RPMI8226 (cell line): Measurements from ENCODE around the gene CCDC187.

Experiments
- DNase-seq: peaks from one replicate; pipeline ENCODE4 v3.0.0-alpha.2; 2015

Gene CCDC187

GRCh38 chr9:136339173-136339957 is 35.5 kb upstream of the CCDC187 start:
- peak; percentile 88 for DNase-seq

GRCh38 chr9:136338511-136338910 is 34.6 kb upstream of the CCDC187 start:
- no peak for DNase-seq

DNA sequence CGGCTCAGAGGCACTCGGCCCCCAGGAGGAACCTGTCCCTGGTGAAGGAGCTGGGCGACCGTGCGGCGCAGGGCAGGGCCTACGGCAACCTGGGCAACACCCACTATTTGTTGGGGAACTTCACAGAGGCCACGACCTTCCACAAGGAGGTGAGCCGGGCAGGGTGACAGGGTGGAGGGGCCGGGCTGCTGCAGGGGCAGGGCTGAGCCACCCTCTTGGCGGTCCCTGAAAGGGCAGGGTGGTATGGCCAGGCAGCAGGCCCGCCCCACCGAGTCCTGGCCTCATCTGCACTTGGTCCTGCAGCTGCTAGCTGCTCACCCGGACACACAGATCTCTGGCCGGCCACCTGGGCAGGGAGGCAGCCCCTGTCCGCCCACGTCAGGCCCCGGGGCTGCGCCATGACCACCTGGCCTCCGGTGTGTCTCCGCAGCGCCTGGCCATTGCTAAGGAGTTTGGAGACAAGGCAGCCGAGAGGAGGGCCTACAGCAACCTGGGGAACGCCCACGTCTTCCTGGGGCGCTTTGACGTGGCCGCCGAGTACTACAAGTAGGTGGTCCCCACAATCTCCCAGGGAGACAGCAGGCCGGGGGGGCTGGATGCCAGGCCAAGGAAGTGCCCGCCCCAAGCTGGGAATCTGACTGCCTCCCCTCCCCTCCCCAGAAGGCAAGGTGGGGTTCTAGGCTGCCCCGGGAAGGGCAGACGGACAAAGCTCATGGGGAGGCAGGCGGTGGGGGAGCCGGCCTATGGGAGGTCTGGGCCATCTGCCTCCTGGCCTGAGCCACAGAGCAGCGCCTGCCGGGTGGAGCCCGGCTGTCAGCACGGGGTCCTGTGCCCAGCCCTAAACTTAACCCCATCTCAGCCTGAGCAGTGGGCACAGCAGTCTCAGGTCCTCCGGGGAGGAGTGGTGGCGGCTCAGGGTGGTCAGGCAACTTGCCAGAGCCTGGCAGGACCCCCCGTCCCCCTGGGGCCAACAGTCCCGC is 33.8 kb upstream of the CCDC187 start:
- DNase-seq = no peak

DNA sequence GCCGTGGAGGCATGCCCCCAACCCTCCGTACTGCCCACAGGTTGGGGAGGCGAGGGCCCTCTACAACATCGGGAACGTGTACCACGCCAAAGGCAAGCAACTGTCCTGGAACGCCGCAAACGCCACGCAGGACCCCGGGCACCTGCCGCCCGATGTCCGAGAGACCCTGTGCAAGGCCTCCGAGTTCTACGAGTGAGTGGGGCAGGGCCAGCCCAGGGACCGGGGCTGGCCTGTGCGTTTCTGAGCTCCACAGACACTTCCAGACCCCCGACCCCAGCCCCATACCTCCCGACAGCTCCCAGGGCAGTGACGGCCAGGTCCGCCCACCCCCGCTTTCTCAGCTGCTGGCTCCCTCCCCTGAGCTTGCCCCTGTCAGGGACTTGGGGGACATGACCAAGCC is 33.0 kb upstream of the CCDC187 start:
- no peak for DNase-seq

DNA sequence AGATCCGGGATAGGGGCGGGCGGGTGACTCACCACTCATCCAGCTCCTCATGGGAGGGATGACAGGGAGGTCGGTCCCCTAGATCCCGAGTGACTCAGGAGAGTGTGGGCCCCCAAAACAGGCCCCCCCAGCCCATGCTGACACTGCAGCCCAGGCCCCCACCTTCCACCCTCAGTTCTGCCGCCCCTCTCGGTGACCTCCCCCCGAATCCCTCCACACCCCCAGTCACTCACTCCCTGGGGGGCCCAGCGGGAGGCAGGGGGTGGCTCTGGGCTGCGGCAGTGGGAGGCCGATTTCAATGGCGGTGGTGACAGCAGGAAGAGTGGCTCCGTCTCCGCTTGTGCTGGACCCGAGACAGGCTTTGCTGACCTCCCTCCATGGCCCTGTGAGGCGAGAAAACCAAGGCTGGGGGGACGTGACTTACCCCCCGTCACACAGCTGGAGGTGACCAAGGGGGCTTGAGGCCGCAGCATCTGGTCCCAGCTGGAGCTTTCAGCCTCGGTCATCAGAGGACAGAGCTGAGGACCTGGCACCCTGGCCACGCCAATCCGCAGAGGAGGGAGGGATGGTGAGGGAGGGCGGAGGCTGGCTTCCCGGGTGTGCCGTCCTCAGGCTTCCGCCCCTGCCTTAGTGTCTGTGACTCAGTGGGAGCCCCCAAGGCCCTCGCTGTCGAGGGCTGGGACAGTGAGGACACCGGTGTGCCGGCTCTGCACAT is 32.4 kb upstream of the CCDC187 start:
- no peak for DNase-seq

DNA sequence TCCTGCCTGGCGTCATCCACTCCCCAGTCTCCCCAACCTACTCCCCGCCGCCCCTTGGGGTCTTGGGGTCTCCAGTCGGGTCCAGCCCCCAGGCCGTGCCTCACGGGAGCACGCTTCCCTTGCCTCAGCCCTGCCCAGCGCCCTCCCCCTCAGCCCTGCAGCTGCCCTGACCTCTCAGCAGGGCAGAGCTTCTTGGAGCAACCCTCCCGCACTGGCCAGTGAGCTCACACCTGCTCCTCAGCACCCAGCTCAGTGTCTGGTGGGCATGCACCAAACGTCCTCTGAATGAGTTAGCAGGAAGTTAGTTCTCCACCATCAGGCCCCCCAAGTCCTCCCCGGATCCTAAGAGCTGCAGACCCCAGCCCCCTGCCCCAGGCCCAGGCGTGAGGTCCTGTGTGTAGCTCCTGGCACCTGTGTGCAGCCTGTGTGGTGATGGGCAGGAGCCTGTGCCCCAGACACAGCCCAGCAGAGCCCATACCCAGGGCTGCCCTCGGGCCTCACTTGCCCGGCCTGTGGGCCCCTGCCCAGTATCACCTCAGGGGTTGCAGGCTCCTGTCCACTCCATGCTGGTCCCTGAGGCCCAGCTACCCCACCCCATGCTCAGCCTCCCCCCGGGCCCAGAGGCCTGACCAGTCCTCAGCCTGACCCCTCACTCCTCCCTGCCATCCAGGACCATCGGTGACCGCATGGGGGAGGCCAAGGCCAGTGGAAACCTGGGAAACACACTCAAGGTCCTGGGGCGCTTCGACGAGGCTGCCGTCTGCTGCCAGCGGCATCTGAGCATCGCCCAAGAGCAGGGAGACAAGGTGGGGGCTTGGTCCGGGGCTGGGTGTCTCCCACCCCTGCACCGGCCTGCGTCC is 31.6 kb upstream of the CCDC187 start:
- no peak for DNase-seq

GRCh38 chr9:136334541-136334940 is 30.6 kb upstream of the CCDC187 start:
- no peak for DNase-seq

GRCh38 chr9:136333486-136333885 is 29.6 kb upstream of the CCDC187 start:
- no peak for DNase-seq

GRCh38 chr9:136333045-136333444 is 29.2 kb upstream of the CCDC187 start:
- DNase-seq = no peak

- DNase-seq = no peak
Observed at GRCh38 chr9:136332482-136332983, 28.6 kb upstream of the CCDC187 start.

GRCh38 chr9:136331556-136332481 is 27.9 kb upstream of the CCDC187 start:
- no peak for DNase-seq

DNA sequence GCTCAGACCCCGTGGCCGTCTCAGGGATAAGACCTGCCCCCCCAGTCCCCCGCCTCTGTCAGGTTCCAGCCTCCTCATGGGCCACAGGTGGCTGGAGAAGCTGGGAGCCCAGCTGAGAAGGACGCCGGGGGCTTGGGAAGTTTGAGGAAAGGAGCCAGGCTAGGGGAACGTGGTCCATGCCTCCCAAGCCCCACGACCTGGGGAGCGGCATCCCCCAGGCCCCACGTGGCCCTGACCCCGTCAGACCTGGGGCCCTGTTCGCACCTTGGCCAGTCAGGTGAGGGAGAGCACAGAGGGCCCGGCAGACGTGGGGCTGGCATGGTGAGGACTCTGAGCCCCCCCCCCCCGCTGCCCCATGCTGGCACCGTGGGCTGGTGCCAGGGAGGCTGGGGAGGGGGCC is 27.1 kb upstream of the CCDC187 start:
- no peak for DNase-seq

DNA sequence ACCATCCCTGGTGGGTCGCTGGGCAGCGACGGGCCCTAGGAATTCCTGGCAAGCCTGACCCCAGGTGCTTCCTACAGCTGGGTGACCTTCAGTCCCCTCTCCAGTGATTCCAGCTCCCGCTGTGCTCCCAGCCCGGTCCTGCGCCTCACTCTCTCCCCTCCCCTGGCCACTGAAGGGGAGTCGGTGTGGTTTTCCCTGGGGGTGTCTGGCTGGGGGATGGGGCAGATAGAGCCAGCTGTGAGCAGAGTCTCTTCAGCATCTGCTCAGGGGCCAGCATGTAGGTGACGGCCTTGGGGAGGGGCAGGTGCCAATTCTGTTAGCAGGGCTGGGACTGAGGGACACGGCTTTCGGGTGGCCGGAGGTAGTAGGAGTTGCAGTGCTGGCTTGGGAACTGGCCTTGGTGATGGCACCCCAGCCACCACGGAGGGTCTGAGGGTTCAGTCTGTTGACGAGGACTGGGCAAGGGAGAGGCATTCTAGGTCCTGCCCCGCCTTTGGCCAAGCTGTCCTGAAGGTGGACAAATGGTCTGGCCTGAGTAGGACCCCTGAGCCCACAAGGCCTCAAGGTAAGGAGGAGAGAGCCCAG is 26.6 kb upstream of the CCDC187 start:
- DNase-seq = no peak

DNA sequence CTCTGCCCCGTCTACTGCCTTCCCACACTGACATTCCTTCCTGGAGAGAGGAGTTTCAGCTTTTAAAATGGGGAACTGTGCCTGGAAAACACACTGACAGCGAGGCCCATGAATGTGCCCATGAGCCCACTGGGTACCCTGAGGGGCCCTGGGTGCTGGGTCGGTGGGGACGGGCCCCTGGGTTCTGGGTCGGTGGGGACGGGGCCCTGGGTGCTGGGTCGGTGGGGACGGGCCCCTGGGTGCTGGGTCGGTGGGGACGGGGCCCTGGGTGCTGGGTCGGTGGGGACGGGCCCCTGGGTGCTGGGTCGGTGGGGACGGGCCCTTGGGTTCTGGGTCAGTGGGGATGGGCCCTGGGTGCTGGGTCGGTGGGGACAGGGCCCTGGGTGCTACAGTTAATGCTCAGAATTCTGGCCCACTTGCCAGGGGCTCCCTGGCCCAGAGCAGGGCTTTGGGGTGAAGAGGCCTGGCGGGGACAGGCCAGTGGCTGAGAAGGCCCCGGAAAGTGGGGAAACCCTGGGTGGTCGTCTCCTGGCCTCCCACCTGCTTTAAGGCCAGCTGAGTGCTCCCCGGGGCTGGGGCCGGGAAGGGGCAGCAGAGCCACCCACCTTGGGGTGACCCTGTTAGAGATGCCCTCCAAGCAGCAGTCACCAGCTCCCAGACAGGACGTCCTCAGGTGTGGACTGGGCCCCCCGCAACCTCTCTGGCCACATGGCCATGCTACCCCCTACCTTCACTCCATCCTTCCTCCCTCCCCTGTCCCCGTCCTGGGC is 25.9 kb upstream of the CCDC187 start:
- no peak for DNase-seq

GRCh38 chr9:136329211-136329627 is 25.3 kb upstream of the CCDC187 start:
- no peak for DNase-seq

- DNase-seq = no peak
Observed at GRCh38 chr9:136328622-136329041, 24.7 kb upstream of the CCDC187 start.

DNA sequence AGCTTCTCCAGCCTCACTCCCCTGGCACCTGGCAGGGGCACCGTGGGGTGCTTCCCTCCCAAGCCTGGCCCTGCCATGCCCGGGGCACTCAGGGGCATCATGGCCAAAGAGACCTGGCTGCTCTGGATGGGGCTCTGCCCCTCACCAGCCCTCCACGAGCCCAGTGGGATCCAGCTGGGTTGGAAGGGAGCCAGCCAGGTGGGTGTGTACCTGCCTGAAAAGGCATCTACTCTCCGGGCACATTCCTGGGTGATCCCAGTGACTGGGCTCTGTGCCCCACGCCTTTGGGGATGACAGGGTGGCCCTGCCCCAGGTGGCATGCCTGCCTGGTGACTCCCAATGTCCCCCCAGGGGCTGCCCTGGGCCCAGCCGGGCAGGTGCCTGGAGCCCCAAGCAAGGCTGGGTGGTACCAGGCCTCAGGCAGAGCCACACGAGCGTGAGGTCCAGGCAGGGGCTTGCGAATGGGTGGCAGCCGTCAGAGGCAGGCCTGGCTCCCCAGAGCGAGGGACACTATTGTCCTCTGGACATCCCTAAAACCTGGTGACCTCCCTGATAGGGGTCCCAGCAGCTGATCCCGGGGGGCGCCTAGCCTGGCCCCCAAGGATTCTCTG is 24.2 kb upstream of the CCDC187 start:
- peak; percentile 54 for DNase-seq

- peak; percentile 62 for DNase-seq
Observed at GRCh38 chr9:136327304-136327974, 23.5 kb upstream of the CCDC187 start, which contains the start of gene GPSM1. Gene GPSM1, plus strand, starts transcription at chr9:136327539. Its CDS starts 157 bp downstream, at chr9:136327696.
